GM12878 (cell line): Measurements from ENCODE around the gene FAM163A. TPM values are rescaled to one million over a fixed set of nuclear protein-coding genes. Genes with fewer than 3 reads are reported as not detected.

Experiments
- ATAC-seq: fragments of 200-7000 bp; cut with Tn5 transposase; 3 replicates; pipeline ENCODE4 v1.9.1; 2020; ENCODE audit warnings: mild to moderate bottlenecking, moderate library complexity
- BruUV-seq: library from RNA; stranded (reverse); fragments of 400-500 nt; replicated peaks from 2 replicates; lab custom pipeline; 2021; lab: Mats Ljungman, UMichigan
- CTCF ChIA-PET: fragments of 300-600 bp; sonication (Branson Sonifier 250); formaldehyde crosslinking; extraction: SDS; loops from one replicate; lab custom pipeline; 2021; ENCODE audit warnings: inconsistent platforms; lab: Yijun Ruan, JAX
- POLR2A ChIA-PET: fragments of 350-600 bp; formaldehyde crosslinking; extraction: SDS; loops from one replicate; lab custom pipeline; 2021; ENCODE audit warnings: inconsistent platforms; lab: Charles Lee
- RAD21 ChIA-PET: fragments of 300-600 bp; sonication (Branson Sonifier 250); formaldehyde crosslinking; loops from one replicate; lab custom pipeline; 2023; ENCODE audit warnings: antibody characterized with exemption; ENCODE audit not compliant: unreplicated experiment; lab: Charles Lee
- SMC1A ChIA-PET: fragments of 300-600 bp; sonication (Branson Sonifier 250); formaldehyde crosslinking; loops from one replicate; lab custom pipeline; 2023; ENCODE audit not compliant: unreplicated experiment, uncharacterized antibody; lab: Charles Lee
- DNase-seq: peaks from one replicate; pipeline ENCODE4 v3.0.0-alpha.2; 2011; ENCODE audit warnings: low read depth, low spot score
- FAIRE-seq: peaks from 3 replicates; lab custom pipeline; 2011; peaks lifted over from hg19 to GRCh38; lab: Jason Lieb, UNC
- H2AFZ ChIP-seq: 2 replicates; pipeline ENCODE4 v1.6.0; 2011; ENCODE audit warnings: low read depth, low read length, control low read depth; ENCODE audit not compliant: control insufficient read depth
- H3K27ac ChIP-seq: 2 replicates; pipeline ENCODE4 v1.5.1; 2011; ENCODE audit warnings: control low read depth; ENCODE audit not compliant: control insufficient read depth, insufficient read depth
- H3K27me3 ChIP-seq, 2 experiments: replicated peaks in 1 of 2; 2 replicates each; pipeline versions ENCODE4 v1.6.0 to v1.6.1; 2011; ENCODE audit warnings: low read length in 1 of 2; ENCODE audit not compliant: control insufficient read depth in 2 of 2, insufficient read depth in 2 of 2
- H3K36me3 ChIP-seq, 2 experiments: 2 replicates each; pipeline ENCODE4 v1.5.1; 2011; ENCODE audit warnings: low read length in 1 of 2; ENCODE audit not compliant: control insufficient read depth in 2 of 2, insufficient read depth in 2 of 2
- H3K4me1 ChIP-seq: 2 replicates; pipeline ENCODE4 v1.6.1; 2011; ENCODE audit warnings: mild to moderate bottlenecking, low read length, moderate library complexity, mixed read lengths; ENCODE audit not compliant: control insufficient read depth, insufficient read depth
- H3K4me2 ChIP-seq: 2 replicates; pipeline ENCODE4 v1.6.0; 2011; ENCODE audit warnings: control low read depth; ENCODE audit not compliant: control insufficient read depth, insufficient read depth
- H3K4me3 ChIP-seq: fragments of 200-600 bp; sonication (generic); 2 replicates; pipeline ENCODE4 v1.5.1; 2016
- H3K79me2 ChIP-seq: 2 replicates; pipeline ENCODE4 v1.6.0; 2011; ENCODE audit warnings: low read length; ENCODE audit not compliant: control insufficient read depth, insufficient read depth
- H3K9ac ChIP-seq: 2 replicates; pipeline ENCODE4 v1.8.0; 2011; ENCODE audit warnings: low read length, control low read depth, mixed read lengths; ENCODE audit not compliant: control insufficient read depth, insufficient read depth
- H3K9me3 ChIP-seq: replicated peaks from 3 replicates; pipeline ENCODE4 v1.5.1; 2011; ENCODE audit warnings: mild to moderate bottlenecking, low read length; ENCODE audit not compliant: control insufficient read depth, insufficient read depth
- H4K20me1 ChIP-seq: 2 replicates; pipeline ENCODE4 v1.6.0; 2011; ENCODE audit not compliant: control insufficient read depth, insufficient read depth
- ATF7 ChIP-seq: fragments of 450-650 bp; IDR thresholded peaks from 2 replicates; pipeline ENCODE4 v1.6.1; 2016; ENCODE audit warnings: low read depth, mild to moderate bottlenecking
- CREB1 ChIP-seq: IDR thresholded peaks from 2 replicates; pipeline ENCODE4 v1.6.1; 2012; ENCODE audit warnings: low read depth, mild to moderate bottlenecking, inconsistent platforms
- CREM ChIP-seq: IDR thresholded peaks from 2 replicates; pipeline ENCODE4 v1.6.1; 2014; ENCODE audit warnings: antibody characterized with exemption, low read depth
- JUNB ChIP-seq: IDR thresholded peaks from 2 replicates; pipeline ENCODE4 v1.6.1; 2016; ENCODE audit warnings: antibody characterized with exemption, mild to moderate bottlenecking
- KAT2A ChIP-seq: conservative IDR thresholded peaks from 2 replicates; pipeline ENCODE4 v1.6.1; 2011; ENCODE audit warnings: low read depth, low read length; ENCODE audit not compliant: control insufficient read depth
- KDM1A ChIP-seq: fragments of 200-600 bp; sonication (generic); IDR thresholded peaks from 2 replicates; pipeline ENCODE4 v1.6.1; 2016; ENCODE audit warnings: borderline replicate concordance
- NFXL1 ChIP-seq: fragments of 450-650 bp; IDR thresholded peaks from 2 replicates; pipeline ENCODE4 v1.6.1; 2017; ENCODE audit warnings: antibody characterized with exemption, mild to moderate bottlenecking, borderline replicate concordance
- NR2C1 ChIP-seq: fragments of 450-650 bp; IDR thresholded peaks from 2 replicates; pipeline ENCODE4 v1.6.1; 2017; ENCODE audit warnings: antibody characterized with exemption, mild to moderate bottlenecking, moderate library complexity
- SMARCA5 ChIP-seq: fragments of 450-650 bp; IDR thresholded peaks from 2 replicates; pipeline ENCODE4 v1.6.1; 2017; ENCODE audit warnings: mild to moderate bottlenecking
- TCF7 ChIP-seq: IDR thresholded peaks from 2 replicates; pipeline ENCODE4 v1.6.1; 2014; ENCODE audit warnings: antibody characterized with exemption, borderline replicate concordance
- YBX1 ChIP-seq: fragments of 450-650 bp; IDR thresholded peaks from 2 replicates; pipeline ENCODE4 v1.6.1; 2016; ENCODE audit warnings: antibody characterized with exemption
- ZNF207 ChIP-seq: fragments of 450-650 bp; IDR thresholded peaks from 2 replicates; pipeline ENCODE4 v1.6.1; 2014; ENCODE audit warnings: antibody characterized with exemption, mild to moderate bottlenecking, borderline replicate concordance
- ZNF24 ChIP-seq: fragments of 450-650 bp; IDR thresholded peaks from 2 replicates; pipeline ENCODE4 v1.6.1; 2017; ENCODE audit warnings: antibody characterized with exemption, mild to moderate bottlenecking
- WGBS: methylation state at CpG from one replicate; pipeline ENCODE4 v1.1.6; 2016; ENCODE audit warnings: low lambda C conversion rate; ENCODE audit not compliant: insufficient replicate concordance, insufficient coverage; ENCODE audit errors: missing lambda C conversion rate; 5-methylcytosine and 5-hydroxymethylcytosine counted together
- in situ Hi-C: fragments of 300-500 bp; cut with MboI; formaldehyde crosslinking; loops from 9 replicates; pipeline ENCODE4 v1.14.3; 2018; ENCODE audit warnings: mixed read lengths
- intact Hi-C: fragments of 100-400 bp; cut with micrococcal nuclease; formaldehyde crosslinking; loops from one replicate; pipeline ENCODE4 v1.14.2; 2022; ENCODE audit not compliant: unreplicated experiment
- polyA plus RNA-seq, 11 experiments: library from polyadenylated mRNA; depleted of rRNA in 4 of 11; unstranded in 6 of 11; stranded (reverse) in 5 of 11; fragments of >200 nt; fragmentation: Nextera tagmentation in 4 of 11; fragmentation: Illumina TruSeq in 1 of 11; extraction: Ambion mirVana in 4 of 11; extraction: Trizol in 1 of 11; gene quantifications; 1 replicate in 1 of 11; 2 replicates in 10 of 11; pipeline versions ENCODE4 v1.2.1 to v1.2.3, GENCODE V29; 2011 to 2016; ENCODE audit warnings: inconsistent platforms in 2 of 11, missing spikeins in 2 of 11, low read depth in 1 of 11
- total RNA-seq, 4 experiments: library from RNA; depleted of rRNA in 3 of 4; stranded (reverse); fragments of >200 nt in 3 of 4; fragmentation: Illumina TruSeq in 1 of 4; extraction: Trizol in 1 of 4; gene quantifications; 2 replicates each; pipeline versions ENCODE4 v1.2.1 to v1.2.3, GENCODE V29; 2013 to 2021

Gene FAM163A
- total and polyA plus RNA-seq, 10 of the 15 experiments (the other 5 are each of a cell fraction or from before 2014, with no cell fraction given): not detected

DNA sequence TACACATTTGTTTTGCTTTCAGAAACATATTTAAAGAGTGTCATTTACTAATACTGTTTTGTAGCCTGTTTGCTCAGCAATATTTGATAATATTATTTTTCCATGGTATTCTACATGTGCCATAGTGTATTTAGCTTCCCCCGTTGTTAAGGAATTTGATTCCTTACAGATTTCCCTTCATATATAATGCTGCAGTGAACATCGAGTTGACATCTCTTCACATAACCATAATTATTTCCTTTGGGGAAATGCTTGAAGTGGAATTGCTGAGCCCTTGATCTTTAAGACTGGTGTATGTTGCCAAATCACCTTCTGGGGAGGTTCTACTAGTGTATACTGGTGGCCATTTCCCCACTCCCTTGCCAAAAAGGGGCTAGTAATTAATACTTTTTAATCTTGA is 42.6 kb downstream of the FAM163A start:
- ChIA-PET SMC1A (interaction anchor here (0.6 to 0.7 kb wide), 2 partner anchors 36 to 58 kb away, joined by 3 to 5 read pairs; no protein-coding TSS in a partner anchor), RAD21 (no interaction called here), POLR2A (no interaction called here), CTCF (interaction anchor here (2.1 kb wide), 1 partner anchor 25 kb away, joined by 12 read pairs; no protein-coding TSS in a partner anchor)
- H3K9ac ChIP-seq: no peak overlapping the region
- H3K36me3 ChIP-seq: no peaks in the 10 kb centered on the region
- no peaks in the 10 kb centered on the region for H3K79me2 ChIP-seq
- no peaks in the 10 kb centered on the region for H4K20me1 ChIP-seq
- FAIRE-seq (no peak), ATAC-seq (no peak), DNase-seq (no peak)
- no peak overlapping the region for H3K4me2 ChIP-seq
- in situ Hi-C loops: no loop called here
- H3K27ac ChIP-seq: no peak overlapping the region
- no peaks in the 10 kb centered on the region for H3K4me1 ChIP-seq
- WGBS: 0% methylated on average over 2 of the region's 2 CpGs
- H3K4me3 ChIP-seq: no peak overlapping the region
- no peak overlapping the region for H2AFZ ChIP-seq
- no peaks in the 10 kb centered on the region for H3K9me3 ChIP-seq
- TF ChIP-seq NR2C1: no peak
- no TSS peak for BruUV-seq
- intact Hi-C loops: no loop called here
- peaks cover 0 to 1% of the 10 kb centered on the region in 2 experiments; a peak in 1 of 4 replicates for H3K27me3 ChIP-seq

- Histone ChIP-seq H3K79me2 (no peaks in the 10 kb centered on the region), H3K4me1 (no peaks in the 10 kb centered on the region), H3K27me3 (peaks cover 0 to 1% of the 10 kb centered on the region in 2 experiments; a peak in 1 of 4 replicates), H2AFZ (no peak overlapping the region)
- FAIRE-seq: no peak
- RAD21 ChIA-PET: interaction anchor here (1.0 kb wide), 1 partner anchor 28 kb away, joined by 3 read pairs; no protein-coding TSS in a partner anchor
- TF ChIP-seq TCF7 (no peak), YBX1 (no peak), CREM (no peak), JUNB (no peak), NFXL1 (no peak), KDM1A (no peak), SMARCA5 (no peak), ATF7 (no peak), KAT2A (no peak), CREB1 (no peak), ZNF24 (no peak), ZNF207 (no peak)
- TF ChIP-seq, all 136 proteins: peak for 0
- DNase-seq (no peak), ATAC-seq (no peak)
- no peaks in the 10 kb centered on the region for H4K20me1 ChIP-seq
- no peak overlapping the region for H3K4me3 ChIP-seq
- ChIA-PET POLR2A (no interaction called here), CTCF (interaction anchor here (1.1 to 1.9 kb wide), 3 partner anchors 23 to 29 kb away, joined by 3 to 5 read pairs (median 5); no protein-coding TSS in a partner anchor), SMC1A (interaction anchor here (1.3 kb wide), 1 partner anchor 77 kb away, joined by 3 read pairs; no protein-coding TSS in a partner anchor)
- no peaks in the 10 kb centered on the region for H3K9me3 ChIP-seq
- intact Hi-C loops: no loop called here
- H3K36me3 ChIP-seq: no peaks in the 10 kb centered on the region
- in situ Hi-C loops: no loop called here
- H3K27ac ChIP-seq: no peak overlapping the region
- H3K9ac ChIP-seq: no peak overlapping the region
- BruUV-seq: no TSS peak
- 35% methylated on average over 13 of the region's 13 CpGs for WGBS
- no peak overlapping the region for H3K4me2 ChIP-seq
Observed at GRCh38 chr1:179786815-179787685, 44.0 kb downstream of the FAM163A start.
